RWPE2 (cell line): Measurements from ENCODE around the gene ALOX15.

Experiments
- ATAC-seq: fragments of 200-7000 bp; cut with Tn5 transposase; 3 replicates; pipeline ENCODE4 v1.9.1; 2021; ENCODE audit warnings: low read depth
- DNase-seq: peaks from one replicate; pipeline ENCODE4 v3.0.0-alpha.2; 2020; ENCODE audit warnings: low spot score
- H3K27ac ChIP-seq: fragments of 450-650 bp; 2 replicates; pipeline ENCODE4 v1.5.1; 2017; ENCODE audit warnings: mild to moderate bottlenecking; ENCODE audit not compliant: poor library complexity, severe bottlenecking
- H3K27me3 ChIP-seq: fragments of 250-450 bp; sonication (Bioruptor Pico); 2 replicates; pipeline ENCODE4 v1.5.1; 2021; ENCODE audit warnings: mild to moderate bottlenecking, moderate library complexity; ENCODE audit not compliant: insufficient read depth, poor library complexity, severe bottlenecking
- H3K36me3 ChIP-seq: fragments of 250-450 bp; sonication (Bioruptor Pico); 2 replicates; pipeline ENCODE4 v1.5.1; 2020; ENCODE audit warnings: low read depth, mild to moderate bottlenecking, moderate library complexity
- H3K4me1 ChIP-seq: fragments of 250-450 bp; sonication (Bioruptor Pico); 2 replicates; pipeline ENCODE4 v1.5.1; 2021; ENCODE audit warnings: mild to moderate bottlenecking, moderate library complexity; ENCODE audit not compliant: insufficient read depth, poor library complexity, severe bottlenecking
- H3K4me3 ChIP-seq: fragments of 250-450 bp; sonication (Bioruptor Pico); 2 replicates; pipeline ENCODE4 v1.5.1; 2021; ENCODE audit warnings: mild to moderate bottlenecking, moderate library complexity; ENCODE audit not compliant: severe bottlenecking
- H3K9me3 ChIP-seq: fragments of 250-450 bp; sonication (Bioruptor Pico); 2 replicates; pipeline ENCODE4 v1.5.1; 2021; ENCODE audit warnings: mild to moderate bottlenecking, moderate library complexity; ENCODE audit not compliant: severe bottlenecking
- TF ChIP-seq, protein P1 (sequence below): fragments of 450-650 bp; IDR thresholded peaks from one replicate; pipeline ENCODE4 v1.5.1; 2017; ENCODE audit warnings: mild to moderate bottlenecking, moderate library complexity; ENCODE audit not compliant: poor library complexity, severe bottlenecking

The ALOX15 gene

GRCh38 chr17:4601326-4601725 is 40.2 kb downstream of the ALOX15 start:
- no peak for DNase-seq

DNA sequence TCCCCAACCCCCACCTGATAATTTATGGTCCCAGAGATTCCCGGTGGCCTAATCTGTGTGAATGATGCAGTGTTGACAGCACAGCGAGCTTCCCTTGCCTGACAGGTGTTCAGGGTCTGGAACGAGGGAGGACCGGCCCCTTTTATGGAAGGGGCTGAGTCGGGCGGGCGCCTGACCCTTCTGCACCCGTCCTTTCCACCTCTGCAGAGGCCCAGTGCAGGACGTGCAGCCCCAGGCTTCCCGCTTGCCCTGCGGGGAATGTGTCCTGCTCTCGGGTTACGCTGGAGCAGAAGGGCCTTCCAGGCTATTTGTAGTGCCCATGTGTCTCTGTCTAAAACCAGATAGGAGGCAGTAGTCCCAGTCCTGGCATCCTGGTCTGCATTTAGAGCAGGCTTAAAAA is 40.9 kb downstream of the ALOX15 start:
- Histone ChIP-seq H3K9me3 (no peaks in the 10 kb centered on the region), H3K27me3 (peaks cover 3% of the 10 kb centered on the region), H3K27ac (no peak overlapping the region), H3K36me3 (no peaks in the 10 kb centered on the region), H3K4me3 (no peak overlapping the region), H3K4me1 (no peaks in the 10 kb centered on the region)
- DNase-seq (no peak), ATAC-seq (no peak)
- TF ChIP-seq, protein P1, sequence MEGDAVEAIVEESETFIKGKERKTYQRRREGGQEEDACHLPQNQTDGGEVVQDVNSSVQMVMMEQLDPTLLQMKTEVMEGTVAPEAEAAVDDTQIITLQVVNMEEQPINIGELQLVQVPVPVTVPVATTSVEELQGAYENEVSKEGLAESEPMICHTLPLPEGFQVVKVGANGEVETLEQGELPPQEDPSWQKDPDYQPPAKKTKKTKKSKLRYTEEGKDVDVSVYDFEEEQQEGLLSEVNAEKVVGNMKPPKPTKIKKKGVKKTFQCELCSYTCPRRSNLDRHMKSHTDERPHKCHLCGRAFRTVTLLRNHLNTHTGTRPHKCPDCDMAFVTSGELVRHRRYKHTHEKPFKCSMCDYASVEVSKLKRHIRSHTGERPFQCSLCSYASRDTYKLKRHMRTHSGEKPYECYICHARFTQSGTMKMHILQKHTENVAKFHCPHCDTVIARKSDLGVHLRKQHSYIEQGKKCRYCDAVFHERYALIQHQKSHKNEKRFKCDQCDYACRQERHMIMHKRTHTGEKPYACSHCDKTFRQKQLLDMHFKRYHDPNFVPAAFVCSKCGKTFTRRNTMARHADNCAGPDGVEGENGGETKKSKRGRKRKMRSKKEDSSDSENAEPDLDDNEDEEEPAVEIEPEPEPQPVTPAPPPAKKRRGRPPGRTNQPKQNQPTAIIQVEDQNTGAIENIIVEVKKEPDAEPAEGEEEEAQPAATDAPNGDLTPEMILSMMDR: no peak

More at GRCh38 chr17:4601326-4601725, 40.2 kb downstream of the ALOX15 start:
- Histone ChIP-seq H3K9me3 (no peaks in the 10 kb centered on the region), H3K36me3 (no peaks in the 10 kb centered on the region), H3K4me1 (no peaks in the 10 kb centered on the region), H3K27ac (no peak overlapping the region), H3K27me3 (peaks cover 3% of the 10 kb centered on the region), H3K4me3 (no peak overlapping the region)
- TF ChIP-seq, protein P1: no peak
- ATAC-seq: no peak

- DNase-seq: no peak
- Histone ChIP-seq H3K4me1 (no peaks in the 10 kb centered on the region), H3K4me3 (no peak overlapping the region), H3K9me3 (no peaks in the 10 kb centered on the region), H3K36me3 (no peaks in the 10 kb centered on the region), H3K27me3 (peaks cover 3% of the 10 kb centered on the region), H3K27ac (no peak overlapping the region)
- peak; percentile 62 for ATAC-seq
- TF ChIP-seq, protein P1: no peak
Observed at GRCh38 chr17:4599505-4600281, 41.8 kb downstream of the ALOX15 start.

GRCh38 chr17:4598776-4599504 is 42.5 kb downstream of the ALOX15 start:
- peaks cover 3% of the 10 kb centered on the region for H3K27me3 ChIP-seq
- TF ChIP-seq, protein P1: no peak
- H3K36me3 ChIP-seq: no peaks in the 10 kb centered on the region
- H3K4me1 ChIP-seq: no peaks in the 10 kb centered on the region
- H3K27ac ChIP-seq: no peak overlapping the region
- H3K4me3 ChIP-seq: no peak overlapping the region
- no peaks in the 10 kb centered on the region for H3K9me3 ChIP-seq
- DNase-seq (no peak), ATAC-seq (no peak)
